ENCODE data around the gene PDE9A.

PDE9A gene

GRCh38 chr21:42615924-42616323, 37.5 kb upstream of the PDE9A start:
- TF ChIP-seq POLR2AphosphoS5 (IDR thresholded peaks at IDR 0.05; ENCODE audit: low read depth, low read length), result no peak
- no peak for TF ChIP-seq FOXP2 (optimal IDR thresholded peaks at IDR 0.05; ENCODE audit: borderline replicate concordance, extremely low read depth, extremely low read length, insufficient read depth)

- TF ChIP-seq SIN3A (IDR thresholded peaks at IDR 0.05; ENCODE audit: borderline replicate concordance, insufficient read depth, low read length) (no peak), REST (IDR thresholded peaks at IDR 0.05; ENCODE audit: insufficient read depth in 1 of 2, low read depth in 2 of 2, low read length in 2 of 2) (no peak), TAF1 (IDR thresholded peaks at IDR 0.05; ENCODE audit: borderline replicate concordance, insufficient read depth, low read length) (no peak), POLR2AphosphoS5 (IDR thresholded peaks at IDR 0.05; ENCODE audit: low read depth, low read length) (no peak), FOXP2 (optimal IDR thresholded peaks at IDR 0.05; ENCODE audit: borderline replicate concordance, extremely low read depth, extremely low read length, insufficient read depth) (no peak)
Observed at GRCh38 chr21:42616446-42616845, 37.0 kb upstream of the PDE9A start.

GRCh38 chr21:42616941-42617340, 36.5 kb upstream of the PDE9A start:
- TF ChIP-seq TAF1 (IDR thresholded peaks at IDR 0.05; ENCODE audit: borderline replicate concordance, insufficient read depth, low read length) (no peak), REST (IDR thresholded peaks at IDR 0.05; ENCODE audit: insufficient read depth in 1 of 2, low read depth in 2 of 2, low read length in 2 of 2) (no peak), FOXP2 (optimal IDR thresholded peaks at IDR 0.05; ENCODE audit: borderline replicate concordance, extremely low read depth, extremely low read length, insufficient read depth) (no peak), POLR2AphosphoS5 (IDR thresholded peaks at IDR 0.05; ENCODE audit: low read depth, low read length) (no peak), SIN3A (IDR thresholded peaks at IDR 0.05; ENCODE audit: borderline replicate concordance, insufficient read depth, low read length) (no peak)

- TF ChIP-seq TAF1 (IDR thresholded peaks at IDR 0.05; ENCODE audit: borderline replicate concordance, insufficient read depth, low read length) (no peak), FOXP2 (optimal IDR thresholded peaks at IDR 0.05; ENCODE audit: borderline replicate concordance, extremely low read depth, extremely low read length, insufficient read depth) (no peak), REST (IDR thresholded peaks at IDR 0.05; ENCODE audit: insufficient read depth in 1 of 2, low read depth in 2 of 2, low read length in 2 of 2) (no peak), SIN3A (IDR thresholded peaks at IDR 0.05; ENCODE audit: borderline replicate concordance, insufficient read depth, low read length) (no peak), POLR2AphosphoS5 (IDR thresholded peaks at IDR 0.05; ENCODE audit: low read depth, low read length) (no peak)
Observed at GRCh38 chr21:42617486-42617885, 35.9 kb upstream of the PDE9A start.

- no peak for TF ChIP-seq SIN3A (IDR thresholded peaks at IDR 0.05; ENCODE audit: borderline replicate concordance, insufficient read depth, low read length)
- TF ChIP-seq REST (IDR thresholded peaks at IDR 0.05; ENCODE audit: insufficient read depth in 1 of 2, low read depth in 2 of 2, low read length in 2 of 2), result no peak
- TF ChIP-seq FOXP2 (optimal IDR thresholded peaks at IDR 0.05; ENCODE audit: borderline replicate concordance, extremely low read depth, extremely low read length, insufficient read depth), result no peak
- TF ChIP-seq TAF1 (IDR thresholded peaks at IDR 0.05; ENCODE audit: borderline replicate concordance, insufficient read depth, low read length), result no peak
- TF ChIP-seq POLR2AphosphoS5 (IDR thresholded peaks at IDR 0.05; ENCODE audit: low read depth, low read length), result no peak
Observed at GRCh38 chr21:42618707-42619102, 34.7 kb upstream of the PDE9A start.
